ENCODE results near the gene NPPC. TPM values are rescaled to one million over a fixed set of nuclear protein-coding genes. Genes with fewer than 3 reads are reported as not detected.
"Not testable (repeated sequence)": the region's sequence is repeated elsewhere in the genome, so short reads cannot be mapped to it uniquely, and the experiment has no call there.

Gene NPPC
- total RNA-seq, 3 donors from 2014 or later = 0.44 to 0.66 TPM; not detected in 1

DNA sequence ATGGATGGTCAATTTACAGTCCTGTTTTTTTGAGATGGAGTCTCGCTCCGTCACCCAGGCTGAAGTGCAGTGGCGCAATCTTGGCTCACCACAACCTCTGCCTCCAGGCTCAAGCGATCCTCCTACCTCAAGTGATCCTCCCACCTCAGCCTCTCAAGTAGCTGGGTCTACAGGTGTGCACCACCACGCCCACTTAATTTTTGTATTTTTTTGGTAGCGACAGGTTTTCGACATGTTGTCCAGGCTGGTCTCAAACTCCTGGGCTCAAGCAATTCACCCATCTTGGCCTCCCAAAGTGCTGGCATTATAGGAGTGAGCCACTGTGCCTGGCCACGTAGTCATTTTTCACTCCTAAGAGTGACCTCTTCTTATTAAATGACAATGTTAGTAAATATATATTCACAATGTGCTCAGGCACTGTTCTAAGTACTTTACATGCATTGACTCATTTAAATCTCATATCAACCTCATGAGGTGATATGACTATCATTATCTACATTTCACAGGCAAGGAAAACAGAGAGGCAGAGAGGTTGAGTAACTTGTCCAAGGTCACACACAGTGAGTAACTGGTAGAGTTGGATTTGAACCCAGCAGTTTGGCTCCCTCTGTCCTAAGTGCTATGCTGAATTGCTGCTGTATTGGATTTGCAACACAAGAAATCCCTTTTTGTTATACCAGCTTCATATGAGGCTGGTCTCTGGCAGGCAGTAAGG, 29.7 kb upstream of the NPPC start:
- Histone ChIP-seq H3K27me3 (no peaks in the 10 kb centered on the region), H3K9me3 (no peaks in the 10 kb centered on the region), H3K4me3 (no peak overlapping the region), H3K27ac (no peak overlapping the region), H3K36me3 (no peaks in the 10 kb centered on the region), H3K4me1 (no peaks in the 10 kb centered on the region)
- DNase-seq (ENCODE audit: low spot score in 2 of 2) = no peak
- intact Hi-C loops (cut with DNase I; ENCODE audit: low total_unique reads) = no loop called here
- TF ChIP-seq CTCF (IDR thresholded peaks at IDR 0.05) (no peak), POLR2AphosphoS5 (IDR thresholded peaks at IDR 0.05) (no peak)

DNA sequence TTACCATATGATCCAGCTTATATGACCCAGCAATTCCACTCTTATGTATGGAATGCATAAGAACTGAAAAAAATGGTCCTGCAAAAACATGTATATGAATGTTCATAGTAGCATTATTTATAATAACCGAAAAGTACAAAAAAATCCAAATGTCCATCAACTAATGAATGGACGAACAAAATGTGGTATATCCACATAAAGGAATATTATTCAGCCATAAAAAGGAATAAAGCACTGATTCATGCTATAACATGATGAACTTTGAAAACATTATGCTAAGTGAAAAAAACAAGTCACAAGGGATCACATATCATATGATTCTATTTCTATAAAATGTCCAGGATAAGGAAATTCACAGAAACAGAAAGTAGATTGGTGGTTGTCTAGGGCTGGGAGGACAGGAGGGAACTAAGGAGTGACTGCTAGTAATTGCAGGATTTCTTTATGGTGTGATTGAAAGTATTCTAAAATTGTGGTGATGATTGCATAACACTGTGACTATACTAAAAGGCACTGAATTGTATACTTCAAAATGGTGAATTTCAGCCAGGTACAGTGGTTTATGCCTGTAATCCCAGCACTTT, 25.3 kb upstream of the NPPC start:
- H3K27me3 ChIP-seq = no peaks in the 10 kb centered on the region
- H3K9me3 ChIP-seq = no peaks in the 10 kb centered on the region
- H3K4me3 ChIP-seq = no peak overlapping the region
- H3K4me1 ChIP-seq = no peaks in the 10 kb centered on the region
- intact Hi-C loops (cut with DNase I; ENCODE audit: low total_unique reads) = no loop called here
- no peak for TF ChIP-seq POLR2AphosphoS5 (IDR thresholded peaks at IDR 0.05)
- TF ChIP-seq POLR2A (IDR thresholded peaks at IDR 0.05) = no peak
- TF ChIP-seq CTCF (IDR thresholded peaks at IDR 0.05) = no peak
- H3K36me3 ChIP-seq = no peaks in the 10 kb centered on the region
- H3K27ac ChIP-seq = no peak overlapping the region
- DNase-seq (ENCODE audit: low spot score in 2 of 2) = no peak

DNA sequence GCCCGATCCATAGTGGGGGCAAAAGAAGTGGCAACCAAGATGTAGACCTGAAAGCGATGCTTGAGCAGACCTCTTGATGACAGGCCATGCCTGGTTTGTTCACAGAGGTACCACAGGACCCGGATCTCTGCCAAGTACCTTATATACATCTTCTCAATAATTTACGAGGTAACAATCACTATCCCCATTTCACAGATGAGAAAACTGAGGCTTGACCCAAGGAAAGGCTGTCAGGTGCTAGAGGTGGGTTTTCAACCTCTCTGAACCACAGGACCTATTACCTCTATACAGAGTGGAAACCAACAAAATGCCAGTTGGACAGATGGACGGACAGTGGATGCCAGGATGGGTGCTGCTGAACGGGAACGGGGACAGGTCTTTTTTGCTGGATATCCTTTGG, 21.5 kb upstream of the NPPC start:
- no peak for TF ChIP-seq POLR2AphosphoS5 (IDR thresholded peaks at IDR 0.05)
- no peak for TF ChIP-seq CTCF (IDR thresholded peaks at IDR 0.05)
- TF ChIP-seq POLR2A (IDR thresholded peaks at IDR 0.05) = no peak
- H3K9me3 ChIP-seq = no peaks in the 10 kb centered on the region
- no peaks in the 10 kb centered on the region for H3K4me1 ChIP-seq
- no peaks in the 10 kb centered on the region for H3K27me3 ChIP-seq
- no peak for DNase-seq (ENCODE audit: low spot score in 2 of 2)
- intact Hi-C loops (cut with DNase I; ENCODE audit: low total_unique reads) = no loop called here
- H3K4me3 ChIP-seq = no peak overlapping the region
- H3K36me3 ChIP-seq = no peaks in the 10 kb centered on the region
- no peak overlapping the region for H3K27ac ChIP-seq

GRCh38 chr2:231947112-231947511, 20.9 kb upstream of the NPPC start:
- H3K9me3 ChIP-seq; intact Hi-C loops (cut with DNase I; ENCODE audit: low total_unique reads); H3K27ac ChIP-seq; H3K27me3 ChIP-seq; H3K4me3 ChIP-seq; H3K4me1 ChIP-seq; DNase-seq (ENCODE audit: low spot score in 2 of 2); H3K36me3 ChIP-seq: not testable (repeated sequence)

DNA sequence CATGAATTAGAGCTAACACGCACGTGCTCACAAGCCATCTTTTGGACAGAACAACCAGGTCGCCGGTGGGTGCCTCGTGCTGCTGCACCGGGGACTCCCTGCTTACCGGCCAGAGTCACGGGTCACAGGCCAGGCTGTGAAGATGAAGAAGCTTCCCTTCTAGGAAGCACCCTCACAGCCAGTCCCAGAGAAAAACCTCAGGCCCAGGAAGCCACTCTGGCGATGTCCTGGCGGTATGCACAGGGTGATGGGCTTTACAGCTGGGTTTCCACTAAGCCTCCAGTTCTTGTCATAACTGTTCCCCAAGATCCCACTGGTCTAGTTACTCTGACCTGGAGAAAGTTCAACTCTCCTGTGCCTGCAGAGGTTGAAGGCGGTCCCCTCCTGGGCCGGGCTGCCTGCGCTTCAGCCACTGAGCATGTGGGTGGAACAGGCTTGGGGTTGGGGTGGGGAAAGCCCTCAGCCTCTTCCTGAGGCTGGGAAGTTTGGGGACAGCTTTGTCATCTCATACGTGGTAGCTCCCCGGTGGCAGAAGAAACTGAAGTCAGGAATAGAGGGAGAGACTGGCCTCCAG, 20.1 kb upstream of the NPPC start:
- H3K27me3 ChIP-seq = no peaks in the 10 kb centered on the region
- no peak for TF ChIP-seq CTCF (IDR thresholded peaks at IDR 0.05)
- no peak for TF ChIP-seq POLR2A (IDR thresholded peaks at IDR 0.05)
- no peak for TF ChIP-seq POLR2AphosphoS5 (IDR thresholded peaks at IDR 0.05)
- H3K36me3 ChIP-seq = no peaks in the 10 kb centered on the region
- DNase-seq (ENCODE audit: low spot score in 2 of 2) = no peak
- H3K27ac ChIP-seq = no peak overlapping the region
- no peaks in the 10 kb centered on the region for H3K9me3 ChIP-seq
- intact Hi-C loops (cut with DNase I; ENCODE audit: low total_unique reads) = no loop called here
- H3K4me3 ChIP-seq = no peak overlapping the region
- H3K4me1 ChIP-seq = no peaks in the 10 kb centered on the region
